ENCODE measurements around the gene FAM107B. TPM values are rescaled to one million over a fixed set of nuclear protein-coding genes. Genes with fewer than 3 reads are reported as not detected.

Gene FAM107B
- total and polyA plus RNA-seq, 10 of the 15 experiments (the other 5 are each of a cell fraction or from before 2014, with no cell fraction given) = 22.9 to 162 (median 86.6) TPM

- no peaks in the 10 kb centered on the region for H4K20me1 ChIP-seq (ENCODE audit: control insufficient read depth, insufficient read depth)
- H3K4me1 ChIP-seq (ENCODE audit: control insufficient read depth, insufficient read depth, low read length) = no peaks in the 10 kb centered on the region
- in situ Hi-C loops (cut with MboI) = no loop called here
- ATAC-seq (no peak), FAIRE-seq (no peak), DNase-seq (ENCODE audit: low read depth, low spot score) (no peak)
- intact Hi-C loops (cut with micrococcal nuclease; ENCODE audit: unreplicated experiment) = no loop called here
- H3K4me2 ChIP-seq (ENCODE audit: control insufficient read depth, insufficient read depth) = no peak overlapping the region
- H3K27me3 ChIP-seq (replicated peaks in 1 of 2; ENCODE audit: control insufficient read depth in 2 of 2, insufficient read depth in 2 of 2, low read length in 1 of 2) = no peaks in the 10 kb centered on the region
- no peak overlapping the region for H2AFZ ChIP-seq (ENCODE audit: control insufficient read depth, low read depth, low read length)
- ChIA-PET RAD21 (ENCODE audit: unreplicated experiment) (no interaction called here), SMC1A (ENCODE audit: uncharacterized antibody, unreplicated experiment) (interaction anchor here (0.6 to 0.9 kb wide), 2 partner anchors 17 to 799 kb away, joined by 3 to 4 read pairs; no protein-coding TSS in a partner anchor), CTCF (no interaction called here), POLR2A (no interaction called here)
- 67% methylated on average over 5 of the region's 5 CpGs for WGBS (ENCODE audit: insufficient coverage, insufficient replicate concordance, low lambda C conversion rate, missing lambda C conversion rate)
- TF ChIP-seq PML (IDR thresholded peaks at IDR 0.05; ENCODE audit: low read length) = no peak
- TF ChIP-seq ZBTB4 (CRISPR knock-in tag; IDR thresholded peaks at IDR 0.05) = no peak
- no peak for TF ChIP-seq ZSCAN29 (IDR thresholded peaks at IDR 0.05)
- TF ChIP-seq SIX5 (IDR thresholded peaks at IDR 0.05; ENCODE audit: low read depth, low read length, severe bottlenecking) = no peak
- no peak for TF ChIP-seq CREM (IDR thresholded peaks at IDR 0.05; ENCODE audit: low read depth)
- no peak for TF ChIP-seq NFYB (IDR thresholded peaks at IDR 0.05; ENCODE audit: insufficient read depth, low read depth, low read length)
- no peak for TF ChIP-seq CBX3 (IDR thresholded peaks at IDR 0.05; ENCODE audit: borderline replicate concordance, low read depth)
- TF ChIP-seq TCF3 (IDR thresholded peaks at IDR 0.05; ENCODE audit: borderline replicate concordance, insufficient read depth, low read depth, low read length) = no peak
- TF ChIP-seq POLR2AphosphoS5 (IDR thresholded peaks at IDR 0.05; ENCODE audit: low read length) = no peak
- no peak for TF ChIP-seq BRCA1 (IDR thresholded peaks at IDR 0.05; ENCODE audit: low read depth, low read length)
- no peak overlapping the region for H3K9ac ChIP-seq (ENCODE audit: control insufficient read depth, insufficient read depth, low read length)
- no peaks in the 10 kb centered on the region for H3K79me2 ChIP-seq (ENCODE audit: control insufficient read depth, insufficient read depth, low read length)
- no TSS peak for BruUV-seq (replicated peaks)
- H3K36me3 ChIP-seq (ENCODE audit: control insufficient read depth in 2 of 2, insufficient read depth in 2 of 2, low read length in 1 of 2) = no peaks in the 10 kb centered on the region
- no peak overlapping the region for H3K4me3 ChIP-seq
- no peaks in the 10 kb centered on the region; the same call in 2 of the 3 replicates for H3K9me3 ChIP-seq (replicated peaks; ENCODE audit: control insufficient read depth, insufficient read depth, low read length)
- H3K27ac ChIP-seq (ENCODE audit: control insufficient read depth, insufficient read depth) = no peak overlapping the region
Measured at GRCh38 chr10:14717552-14717951, 57.1 kb downstream of the FAM107B start.

Measured in GM12878 (cell line).